Panc1 (cell line): ENCODE results near the gene SLC6A2. TPM values are rescaled to one million over a fixed set of nuclear protein-coding genes. Genes with fewer than 3 reads are reported as not detected.

Experiments
- ATAC-seq: fragments of 200-7000 bp; cut with Tn5 transposase; 2 replicates; pipeline ENCODE4 v1.9.1; 2020; ENCODE audit warnings: mild to moderate bottlenecking, moderate library complexity
- BruUV-seq: library from RNA; stranded (reverse); fragments of 400-500 nt; replicated peaks from 2 replicates; lab custom pipeline; 2021; lab: Mats Ljungman, UMichigan
- CTCF ChIA-PET: fragments of 300-600 bp; sonication (Branson Sonifier 250); formaldehyde crosslinking; loops from one replicate; lab custom pipeline; 2022; ENCODE audit warnings: antibody characterized with exemption; lab: Charles Lee
- POLR2A ChIA-PET: fragments of 300-600 bp; sonication (Branson Sonifier 250); formaldehyde crosslinking; loops from one replicate; lab custom pipeline; 2022; ENCODE audit warnings: antibody characterized with exemption; lab: Charles Lee
- DNase-seq: peaks from one replicate; pipeline ENCODE4 v3.0.0-alpha.2; 2010; ENCODE audit warnings: low read depth, low spot score
- H3K27ac ChIP-seq: 2 replicates; pipeline ENCODE4 v1.5.1; 2011; ENCODE audit warnings: mild to moderate bottlenecking, low read length, inconsistent platforms
- H3K27me3 ChIP-seq: fragments of 200-500 bp; sonication (Bioruptor generic); 2 replicates; pipeline ENCODE4 v1.6.0; 2014; ENCODE audit warnings: low read length, inconsistent platforms; ENCODE audit not compliant: control insufficient read depth, insufficient read depth
- H3K36me3 ChIP-seq: fragments of 200-500 bp; sonication (Bioruptor generic); 2 replicates; pipeline ENCODE4 v1.5.1; 2014; ENCODE audit warnings: inconsistent platforms, mild to moderate bottlenecking, low read length, moderate library complexity; ENCODE audit not compliant: control insufficient read depth, insufficient read depth
- H3K4me1 ChIP-seq: 2 replicates; pipeline ENCODE4 v1.5.1; 2011; ENCODE audit warnings: inconsistent platforms, mild to moderate bottlenecking, low read length, moderate library complexity; ENCODE audit not compliant: control insufficient read depth, insufficient read depth
- H3K4me3 ChIP-seq, 2 experiments: 2 replicates each; pipeline ENCODE4 v1.5.1; 2011 to 2012; ENCODE audit warnings: low read depth in 2 of 2, low read length in 2 of 2, mild to moderate bottlenecking in 2 of 2, inconsistent platforms in 1 of 2, moderate library complexity in 1 of 2
- H3K9me3 ChIP-seq: fragments of 200-500 bp; sonication (Bioruptor generic); 2 replicates; pipeline ENCODE4 v1.5.1; 2014; ENCODE audit warnings: low read depth, mild to moderate bottlenecking, inconsistent platforms, low read length, moderate library complexity; ENCODE audit not compliant: control insufficient read depth, insufficient read depth
- CTCF ChIP-seq: fragments of 450-650 bp; IDR thresholded peaks from 2 replicates; pipeline ENCODE4 v1.5.1; 2017; ENCODE audit warnings: mild to moderate bottlenecking
- POLR2AphosphoS5 ChIP-seq: IDR thresholded peaks from 2 replicates; pipeline ENCODE4 v1.6.1; 2012; ENCODE audit warnings: mild to moderate bottlenecking, low read depth, low read length, moderate library complexity
- REST ChIP-seq, 2 experiments: IDR thresholded peaks; 2 replicates each; pipeline ENCODE4 v1.6.1; 2011 to 2012; ENCODE audit warnings: low read depth in 2 of 2, control low read depth in 1 of 2, low read length in 1 of 2, mild to moderate bottlenecking in 1 of 2, moderate library complexity in 1 of 2; ENCODE audit not compliant: insufficient read depth in 1 of 2
- SIN3A ChIP-seq: IDR thresholded peaks from 2 replicates; pipeline ENCODE4 v1.6.1; 2012; ENCODE audit warnings: low read depth, mild to moderate bottlenecking, low read length, moderate library complexity, borderline replicate concordance; ENCODE audit not compliant: insufficient read depth
- TCF7L2 ChIP-seq: IDR thresholded peaks from 2 replicates; pipeline ENCODE4 v1.6.1; 2011; ENCODE audit warnings: mild to moderate bottlenecking, low read depth, low read length, inconsistent platforms
- in situ Hi-C: cut with HindIII; loops from 2 replicates; pipeline ENCODE4 v1.10.0; 2016; ENCODE audit warnings: low sequenced_read_pairs, low pct_unique_long_range_greater_than_20kb
- intact Hi-C: fragments of 100-400 bp; cut with micrococcal nuclease; formaldehyde crosslinking; loops from one replicate; pipeline ENCODE4 v1.10.0; 2022; ENCODE audit not compliant: unreplicated experiment
- total RNA-seq: library from RNA; stranded (reverse); gene quantifications from one replicate; pipeline ENCODE4 v1.2.1, GENCODE V29; 2021; ENCODE audit not compliant: unreplicated experiment

Gene SLC6A2
- total RNA-seq, 1 experiment from 2014 or later: 0.10 TPM

GRCh38 chr16:55661941-55662643 is 6.3 kb downstream of the SLC6A2 start:
- Histone ChIP-seq H3K36me3 (no peaks in the 10 kb centered on the region), H3K4me3 (no peak overlapping the region), H3K27ac (no peak overlapping the region), H3K27me3 (no peaks in the 10 kb centered on the region), H3K4me1 (no peaks in the 10 kb centered on the region), H3K9me3 (no peaks in the 10 kb centered on the region)
- ChIA-PET POLR2A (no interaction called here), CTCF (interaction anchor here (0.5 kb wide), 1 partner anchor 89 kb away, joined by 3 read pairs; no protein-coding TSS in a partner anchor)
- DNase-seq: no peak
- intact Hi-C loops (no loop called here), in situ Hi-C loops (no loop called here)
- BruUV-seq: no TSS peak
- TF ChIP-seq REST (IDR thresholded peaks at IDR 0.05; ENCODE audit: insufficient read depth in 1 of 2, low read depth in 2 of 2, low read length in 1 of 2): no peak
- no peak for TF ChIP-seq POLR2AphosphoS5
- TF ChIP-seq TCF7L2: no peak
- no peak for TF ChIP-seq SIN3A
- no peak for TF ChIP-seq CTCF
- no peak for ATAC-seq

GRCh38 chr16:55662644-55663031 is 6.8 kb downstream of the SLC6A2 start:
- no peaks in the 10 kb centered on the region for H3K9me3 ChIP-seq
- ChIA-PET POLR2A (no interaction called here), CTCF (interaction anchor here (0.5 kb wide), 1 partner anchor 90 kb away, joined by 3 read pairs; no protein-coding TSS in a partner anchor)
- H3K27me3 ChIP-seq: no peaks in the 10 kb centered on the region
- in situ Hi-C loops (no loop called here), intact Hi-C loops (no loop called here)
- no peak for DNase-seq
- H3K4me3 ChIP-seq: no peak overlapping the region
- H3K4me1 ChIP-seq: no peaks in the 10 kb centered on the region
- BruUV-seq: no TSS peak
- no peak for ATAC-seq
- H3K27ac ChIP-seq: no peak overlapping the region
- H3K36me3 ChIP-seq: no peaks in the 10 kb centered on the region
- TF ChIP-seq TCF7L2 (no peak), REST (IDR thresholded peaks at IDR 0.05; ENCODE audit: insufficient read depth in 1 of 2, low read depth in 2 of 2, low read length in 1 of 2) (no peak), SIN3A (no peak), POLR2AphosphoS5 (no peak), CTCF (no peak)
